Activated CD4-positive, alpha-beta T cell treated with anti-CD3 and anti-CD28 coated beads, Interleukin-10, Interleukin-2, amounts not matched to agents 100 ng/mL and 50 ng/mL, durations not matched to agents 16 hours and 8 hours (primary cell): ENCODE results near the gene CRISP3.
"Not testable (repeated sequence)": the region's sequence is repeated elsewhere in the genome, so short reads cannot be mapped to it uniquely, and the experiment has no call there.

ENCODE experiments used
- DNase-seq: peaks from one replicate; pipeline ENCODE4 v3.0.0-alpha.2; 2020

CRISP3 gene

DNA sequence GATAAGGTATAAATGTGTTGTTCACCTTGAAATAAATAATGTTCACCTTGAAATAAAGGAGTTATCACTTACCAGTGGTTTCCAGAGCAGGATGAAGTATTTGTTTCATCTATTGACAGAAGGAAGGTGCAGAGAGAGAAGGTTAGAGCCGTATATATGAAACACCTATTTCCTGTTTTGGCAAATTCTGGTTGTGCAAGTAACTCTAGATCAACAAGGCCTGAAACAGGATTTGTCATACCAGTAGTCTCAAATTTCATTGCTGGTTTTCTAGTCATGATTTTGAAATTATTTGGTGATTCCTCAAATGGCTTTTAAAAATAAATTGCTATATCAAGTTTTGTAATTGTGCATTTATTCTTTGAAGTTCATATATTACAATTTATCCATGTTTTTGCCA, at the start of gene CRISP3:
CRISP3 (minus strand) TSS at position 130 of the 400 bp plus-strand sequence; CDS start at position 109, 21 bp downstream.
- no peak for DNase-seq

DNA sequence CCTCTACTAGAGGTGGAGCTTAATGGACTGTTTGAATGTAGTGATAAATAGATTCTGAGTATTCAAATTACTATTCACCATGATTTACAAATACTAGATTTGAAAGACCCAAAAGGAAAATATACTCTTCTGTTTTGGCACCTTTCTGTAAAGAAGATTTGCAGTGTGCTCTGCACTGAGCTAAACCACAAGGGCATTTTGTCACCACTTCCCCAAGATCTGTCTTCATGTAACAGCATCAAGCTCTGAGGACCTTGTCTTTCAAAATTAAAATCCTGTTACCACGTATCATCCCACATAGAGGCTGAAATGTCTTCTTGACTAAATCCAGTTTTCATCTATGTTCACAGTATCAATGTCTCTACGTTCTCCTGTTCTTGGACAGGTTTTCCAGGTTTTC, 46.2 kb upstream of the CRISP3 start:
- DNase-seq, result no peak

GRCh38 chr6:49787176-49787575, 43.0 kb upstream of the CRISP3 start, which contains the start of gene PGK2:
Gene PGK2, minus strand, starts transcription at chr6:49787285. Its CDS starts 98 bp downstream, at chr6:49787187.
- no peak for DNase-seq

GRCh38 chr6:49784272-49784671, 40.1 kb upstream of the CRISP3 start:
- no peak for DNase-seq

- DNase-seq, result no peak
Observed at GRCh38 chr6:49782725-49783124, 38.5 kb upstream of the CRISP3 start.

GRCh38 chr6:49782293-49782692, 38.1 kb upstream of the CRISP3 start:
- DNase-seq, result no peak

DNA sequence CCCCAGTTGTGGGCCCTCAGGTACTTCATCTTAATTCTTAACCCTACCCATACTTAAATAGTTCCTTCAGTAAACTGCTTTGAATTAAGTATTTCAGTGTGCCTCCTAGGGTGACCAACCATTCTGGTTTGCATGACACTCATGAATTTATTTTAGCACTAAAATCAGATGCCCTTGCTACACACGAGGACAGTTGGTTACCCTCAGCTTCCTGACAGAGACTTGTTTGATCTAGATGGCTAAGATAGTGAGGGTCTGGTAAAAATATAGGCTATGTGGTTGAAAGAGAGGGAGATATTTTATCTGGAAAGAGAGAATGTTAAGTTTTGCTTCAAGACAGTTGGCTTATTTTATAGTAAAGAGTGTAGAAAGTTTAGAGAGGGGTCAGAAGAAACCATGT, 32.3 kb upstream of the CRISP3 start:
- DNase-seq, result no peak

DNA sequence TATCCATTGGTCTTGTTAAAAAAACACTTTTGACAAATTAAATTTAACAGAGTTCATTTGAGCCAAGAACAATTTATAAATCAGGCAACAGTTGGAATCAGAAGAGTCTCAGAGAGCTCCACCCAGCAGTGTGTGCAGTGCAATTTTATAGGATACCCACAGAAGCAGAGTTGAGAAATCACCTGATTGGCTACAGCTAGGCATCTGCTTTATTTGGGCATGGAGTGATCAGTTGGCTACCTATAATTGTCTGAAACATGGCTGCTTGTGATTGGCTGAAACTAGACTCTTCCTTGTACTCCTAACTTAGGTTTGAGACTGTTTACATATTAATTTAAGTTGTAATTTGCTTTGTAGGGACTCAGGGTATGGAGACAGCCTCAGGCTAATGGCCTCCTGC, 30.9 kb upstream of the CRISP3 start:
- no peak for DNase-seq

- no peak for DNase-seq
Observed at GRCh38 chr6:49772285-49772684, 28.1 kb upstream of the CRISP3 start.

DNA sequence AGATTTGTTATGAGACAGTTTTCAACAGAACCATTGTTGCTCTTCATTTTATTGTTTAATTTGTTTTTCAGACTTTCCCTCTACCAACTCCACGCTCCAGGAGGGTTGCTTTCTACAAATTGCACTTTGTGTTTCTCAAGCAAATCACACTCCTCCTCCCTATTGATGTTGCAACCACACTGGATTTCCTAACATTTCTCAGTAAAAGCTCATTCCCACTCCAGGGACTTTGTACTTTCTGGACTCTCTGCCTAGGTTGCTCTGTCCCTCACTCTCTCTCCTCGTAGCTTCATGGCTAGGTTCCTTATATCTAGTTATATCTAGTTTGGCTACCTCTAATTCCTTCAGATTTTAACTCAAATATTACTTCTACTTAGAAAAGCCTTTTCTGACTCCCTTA, 22.6 kb upstream of the CRISP3 start:
- DNase-seq, result no peak

GRCh38 chr6:49764571-49765236, 20.5 kb upstream of the CRISP3 start:
- DNase-seq, result no peak

DNA sequence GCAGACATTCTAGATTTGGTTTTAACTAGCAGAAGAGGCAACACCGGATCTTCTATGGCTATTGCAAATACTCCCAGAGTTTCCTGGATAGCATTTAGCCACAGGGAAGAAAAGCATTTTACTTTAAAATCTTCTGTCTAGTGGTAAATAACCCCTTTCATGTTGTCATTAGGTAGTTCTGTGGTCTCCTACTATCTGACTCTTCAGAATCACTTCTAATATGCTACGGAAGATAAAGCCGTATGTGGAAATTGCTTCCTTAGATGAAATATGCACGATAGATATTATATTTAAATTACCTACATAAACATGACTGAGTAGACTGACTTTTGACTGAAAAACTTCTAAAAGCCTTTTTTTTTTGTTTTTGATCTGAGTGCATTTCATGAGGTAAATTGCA, 759 bp downstream of the CRISP3 start:
- no peak for DNase-seq

GRCh38 chr6:49739423-49739822, 4.8 kb downstream of the CRISP3 start:
- no peak for DNase-seq

- no peak for DNase-seq
Observed at GRCh38 chr6:49736017-49736508, 8.1 kb downstream of the CRISP3 start.

GRCh38 chr6:49733680-49734079, 10.5 kb downstream of the CRISP3 start:
- DNase-seq, result no peak

- DNase-seq, result no peak
Observed at GRCh38 chr6:49732781-49733180, 11.4 kb downstream of the CRISP3 start.

DNA sequence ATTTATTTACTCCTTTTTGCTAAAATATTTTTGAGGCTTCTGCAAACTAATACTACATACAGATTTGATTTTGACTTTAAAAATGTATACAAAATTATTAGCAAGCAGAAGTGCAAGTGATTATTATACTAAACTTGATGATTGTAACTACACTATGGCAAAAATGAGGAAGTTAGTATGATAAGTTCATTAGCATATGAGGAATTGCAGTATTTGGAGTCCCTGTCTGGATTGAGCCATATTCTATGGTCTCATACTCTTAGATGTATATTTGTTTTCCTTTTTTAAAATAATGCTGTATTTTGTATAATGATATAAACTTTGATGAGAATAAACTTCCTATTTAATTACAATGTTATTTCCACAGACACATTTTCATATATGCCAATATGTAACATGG, 13.9 kb downstream of the CRISP3 start:
- DNase-seq, result no peak

DNA sequence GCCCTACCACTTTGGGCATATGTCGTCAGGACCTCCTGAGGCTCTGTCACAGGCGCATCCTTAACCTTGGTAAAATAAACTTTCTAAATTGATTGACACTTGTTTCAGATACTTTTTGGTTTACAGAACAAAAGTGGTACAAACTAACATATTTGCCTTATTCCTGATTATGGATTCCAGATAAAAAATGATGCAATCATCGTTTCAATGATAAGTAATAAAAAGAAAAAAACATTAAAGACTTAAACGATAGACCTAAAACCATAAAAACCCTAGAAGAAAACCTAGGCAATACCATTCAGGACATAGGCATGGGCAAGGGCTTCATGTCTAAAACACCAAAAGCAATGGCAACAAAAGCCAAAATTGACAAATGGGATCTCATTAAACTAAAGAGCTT, 20.3 kb downstream of the CRISP3 start:
- not testable (repeated sequence) for DNase-seq

DNA sequence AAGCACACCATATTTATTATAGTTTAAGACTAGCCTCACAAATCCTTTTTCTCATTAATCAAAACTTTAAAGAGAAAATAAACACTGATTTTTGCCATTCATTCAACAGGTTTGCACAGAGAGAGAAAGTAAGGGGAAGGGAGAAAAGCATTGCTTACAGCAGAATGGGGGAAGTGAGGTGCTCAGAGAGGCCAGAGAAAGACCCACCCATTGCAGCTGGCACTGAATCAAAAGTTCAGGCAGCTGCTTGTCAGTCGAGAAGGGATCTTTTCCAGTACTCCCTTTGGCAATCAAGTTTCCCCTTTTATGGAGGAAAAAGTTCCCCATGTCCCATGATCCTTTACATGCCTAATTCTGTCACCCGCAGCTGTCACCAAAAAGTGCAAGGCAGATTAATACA, 22.9 kb downstream of the CRISP3 start:
- DNase-seq, result no peak

DNA sequence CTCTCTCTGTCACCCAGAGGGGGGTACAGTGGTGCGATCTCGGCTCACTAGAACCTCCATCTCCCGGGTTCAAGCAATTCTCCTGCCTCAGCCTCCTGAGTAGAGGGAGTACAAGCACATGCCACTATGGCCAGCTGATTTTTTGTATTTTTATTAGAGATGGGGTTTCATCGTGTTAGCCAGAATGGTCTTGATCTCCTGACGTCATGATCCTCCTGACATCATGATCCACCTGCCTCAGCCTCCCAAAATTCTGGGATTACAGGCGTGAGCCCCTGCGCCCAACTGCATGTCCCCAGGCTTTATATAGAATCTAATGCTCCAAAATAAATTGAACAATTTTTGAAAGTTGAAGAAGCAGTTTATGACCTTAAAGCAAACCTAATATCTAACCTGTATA, 23.8 kb downstream of the CRISP3 start:
- no peak for DNase-seq

DNA sequence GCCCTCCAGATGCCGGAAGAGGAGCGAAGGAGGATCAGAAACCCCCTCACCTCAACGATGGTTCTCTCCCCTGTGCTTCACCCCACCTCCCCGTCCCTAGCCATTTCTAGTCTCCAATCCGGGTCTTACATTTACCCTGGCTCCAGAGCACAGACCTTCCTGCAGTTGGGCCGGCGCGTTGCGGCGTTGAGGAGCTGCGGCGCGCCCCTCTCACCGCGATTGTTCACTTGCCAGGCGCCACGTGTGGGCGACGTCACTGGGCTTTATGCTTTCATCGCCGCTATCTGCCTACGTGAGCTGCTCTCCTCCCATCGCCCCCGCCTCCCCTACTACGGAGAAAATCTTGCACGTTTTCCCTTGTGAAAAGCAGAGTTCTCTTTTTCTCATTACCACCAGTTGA, 30.8 kb downstream of the CRISP3 start, which contains the start of gene CRISP2:
CRISP2 (minus strand) TSS at position 198 of the 400 bp plus-strand sequence. CDS start 4,347 bp downstream, outside the sequence.
- no peak for DNase-seq

- DNase-seq, result no peak
Observed at GRCh38 chr6:49698478-49698877, 45.7 kb downstream of the CRISP3 start.

GRCh38 chr6:49693512-49693911, 50.7 kb downstream of the CRISP3 start:
- no peak for DNase-seq

- DNase-seq, result no peak
Observed at GRCh38 chr6:49692534-49692933, 51.7 kb downstream of the CRISP3 start.
